ENCODE data around the gene PER1. TPM values are rescaled to one million over a fixed set of nuclear protein-coding genes. Genes with fewer than 3 reads are reported as not detected.

The PER1 gene
- total RNA-seq, 1 experiment from 2014 or later: 87.6 TPM

DNA sequence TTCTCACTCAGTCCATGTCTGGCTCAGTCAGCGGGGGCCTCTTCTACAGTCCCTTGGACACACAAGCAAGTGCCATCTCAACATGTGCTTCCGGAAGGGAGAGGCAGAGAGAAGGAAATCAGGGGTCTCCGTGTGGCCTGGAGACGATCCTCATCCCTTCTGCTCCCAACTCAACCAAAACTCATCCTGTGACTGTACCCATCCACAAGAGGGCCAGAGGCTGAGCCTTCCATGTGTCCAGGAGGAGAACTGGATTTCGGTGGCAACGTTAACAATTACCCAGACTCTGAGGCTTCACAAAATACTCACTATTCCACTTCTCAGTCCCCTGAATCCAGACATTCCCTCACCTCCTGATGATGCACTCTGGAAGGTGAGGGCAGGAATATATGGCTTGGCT, 56.8 kb downstream of the PER1 start:
- Histone ChIP-seq H3K36me3 (ENCODE audit: control insufficient read depth in 1 of 2, insufficient read depth in 2 of 2, low read length in 2 of 2) (no peaks in the 10 kb centered on the region), H3K79me2 (ENCODE audit: insufficient read depth, low read length) (no peaks in the 10 kb centered on the region), H3K4me3 (replicated peaks in 1 of 2; ENCODE audit: low read depth in 1 of 2, low read length in 2 of 2) (no peak overlapping the region), H3K4me1 (ENCODE audit: control insufficient read depth in 1 of 2, insufficient read depth in 2 of 2, low read length in 2 of 2) (0 out of 4 replicates have a peak, but pooled peaks cover 0 to 3% of the 10 kb centered on the region in 2 experiments), H3K9me3 (ENCODE audit: control insufficient read depth in 1 of 2, insufficient read depth in 1 of 2, low read depth in 1 of 2, low read length in 2 of 2) (no peaks in the 10 kb centered on the region), H3K27ac (ENCODE audit: low read depth, low read length) (no peak overlapping the region), H2AFZ (ENCODE audit: low read depth, low read length, poor library complexity, severe bottlenecking) (no peak overlapping the region), H4K20me1 (ENCODE audit: insufficient read depth) (no peaks in the 10 kb centered on the region), H3K4me2 (ENCODE audit: low read length) (no peak overlapping the region), H3K9ac (ENCODE audit: low read length) (no peak overlapping the region), H3K9me2 (ENCODE audit: insufficient read depth) (no peaks in the 10 kb centered on the region), H3K27me3 (ENCODE audit: insufficient read depth, low read length) (no peaks in the 10 kb centered on the region)
- ATAC-seq: no peak
- RAD21 ChIA-PET (ENCODE audit: low non-redundant PET in 1 of 2, low total read pairs in 2 of 2, uncharacterized antibody in 2 of 2, unreplicated experiment in 2 of 2): no interaction called here
- CTCF ChIA-PET: interaction anchor here (2.0 to 3.6 kb wide), 2 partner anchors 9 to 12 kb away, joined by 8 to 34 read pairs; no protein-coding TSS in a partner anchor
- BruUV-seq (replicated peaks): no TSS peak
- no peak for DNase-seq (ENCODE audit: low read depth, low spot score)
- TF ChIP-seq ELF1 (IDR thresholded peaks at IDR 0.05; ENCODE audit: borderline replicate concordance, low read depth) (no peak), CBX3 (IDR thresholded peaks at IDR 0.05; ENCODE audit: low read depth) (no peak), TCF7L2 (IDR thresholded peaks at IDR 0.05; ENCODE audit: borderline replicate concordance, extremely low read depth, insufficient read depth, insufficient read length) (no peak), SIN3A (IDR thresholded peaks at IDR 0.05; ENCODE audit: low read depth) (no peak)
- TF ChIP-seq, protein P1, sequence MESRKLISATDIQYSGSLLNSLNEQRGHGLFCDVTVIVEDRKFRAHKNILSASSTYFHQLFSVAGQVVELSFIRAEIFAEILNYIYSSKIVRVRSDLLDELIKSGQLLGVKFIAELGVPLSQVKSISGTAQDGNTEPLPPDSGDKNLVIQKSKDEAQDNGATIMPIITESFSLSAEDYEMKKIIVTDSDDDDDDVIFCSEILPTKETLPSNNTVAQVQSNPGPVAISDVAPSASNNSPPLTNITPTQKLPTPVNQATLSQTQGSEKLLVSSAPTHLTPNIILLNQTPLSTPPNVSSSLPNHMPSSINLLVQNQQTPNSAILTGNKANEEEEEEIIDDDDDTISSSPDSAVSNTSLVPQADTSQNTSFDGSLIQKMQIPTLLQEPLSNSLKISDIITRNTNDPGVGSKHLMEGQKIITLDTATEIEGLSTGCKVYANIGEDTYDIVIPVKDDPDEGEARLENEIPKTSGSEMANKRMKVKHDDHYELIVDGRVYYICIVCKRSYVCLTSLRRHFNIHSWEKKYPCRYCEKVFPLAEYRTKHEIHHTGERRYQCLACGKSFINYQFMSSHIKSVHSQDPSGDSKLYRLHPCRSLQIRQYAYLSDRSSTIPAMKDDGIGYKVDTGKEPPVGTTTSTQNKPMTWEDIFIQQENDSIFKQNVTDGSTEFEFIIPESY (IDR thresholded peaks at IDR 0.05; ENCODE audit: extremely low read depth, insufficient replicate concordance, low read length): no peak
- POLR2A ChIA-PET: no interaction called here
- intact Hi-C loops (cut with micrococcal nuclease): no loop called here

GRCh38 chr17:8091033-8091687, 61.0 kb downstream of the PER1 start:
- Histone ChIP-seq H3K9ac (ENCODE audit: low read length) (no peak overlapping the region), H3K27ac (ENCODE audit: low read depth, low read length) (no peak overlapping the region), H4K20me1 (ENCODE audit: insufficient read depth) (no peaks in the 10 kb centered on the region), H3K4me3 (replicated peaks in 1 of 2; ENCODE audit: low read depth in 1 of 2, low read length in 2 of 2) (no peak overlapping the region), H2AFZ (ENCODE audit: low read depth, low read length, poor library complexity, severe bottlenecking) (no peak overlapping the region), H3K79me2 (ENCODE audit: insufficient read depth, low read length) (no peaks in the 10 kb centered on the region), H3K27me3 (ENCODE audit: insufficient read depth, low read length) (no peaks in the 10 kb centered on the region), H3K36me3 (ENCODE audit: control insufficient read depth in 1 of 2, insufficient read depth in 2 of 2, low read length in 2 of 2) (no peaks in the 10 kb centered on the region), H3K9me2 (ENCODE audit: insufficient read depth) (no peaks in the 10 kb centered on the region), H3K4me2 (ENCODE audit: low read length) (no peak overlapping the region), H3K9me3 (ENCODE audit: control insufficient read depth in 1 of 2, insufficient read depth in 1 of 2, low read depth in 1 of 2, low read length in 2 of 2) (no peaks in the 10 kb centered on the region), H3K4me1 (ENCODE audit: control insufficient read depth in 1 of 2, insufficient read depth in 2 of 2, low read length in 2 of 2) (peaks cover 2 to 11% of the 10 kb centered on the region in 2 experiments; a peak in 2 of 4 replicates)
- BruUV-seq (replicated peaks): no TSS peak
- intact Hi-C loops (cut with micrococcal nuclease): no loop called here
- POLR2A ChIA-PET: no interaction called here
- TF ChIP-seq, protein P2, sequence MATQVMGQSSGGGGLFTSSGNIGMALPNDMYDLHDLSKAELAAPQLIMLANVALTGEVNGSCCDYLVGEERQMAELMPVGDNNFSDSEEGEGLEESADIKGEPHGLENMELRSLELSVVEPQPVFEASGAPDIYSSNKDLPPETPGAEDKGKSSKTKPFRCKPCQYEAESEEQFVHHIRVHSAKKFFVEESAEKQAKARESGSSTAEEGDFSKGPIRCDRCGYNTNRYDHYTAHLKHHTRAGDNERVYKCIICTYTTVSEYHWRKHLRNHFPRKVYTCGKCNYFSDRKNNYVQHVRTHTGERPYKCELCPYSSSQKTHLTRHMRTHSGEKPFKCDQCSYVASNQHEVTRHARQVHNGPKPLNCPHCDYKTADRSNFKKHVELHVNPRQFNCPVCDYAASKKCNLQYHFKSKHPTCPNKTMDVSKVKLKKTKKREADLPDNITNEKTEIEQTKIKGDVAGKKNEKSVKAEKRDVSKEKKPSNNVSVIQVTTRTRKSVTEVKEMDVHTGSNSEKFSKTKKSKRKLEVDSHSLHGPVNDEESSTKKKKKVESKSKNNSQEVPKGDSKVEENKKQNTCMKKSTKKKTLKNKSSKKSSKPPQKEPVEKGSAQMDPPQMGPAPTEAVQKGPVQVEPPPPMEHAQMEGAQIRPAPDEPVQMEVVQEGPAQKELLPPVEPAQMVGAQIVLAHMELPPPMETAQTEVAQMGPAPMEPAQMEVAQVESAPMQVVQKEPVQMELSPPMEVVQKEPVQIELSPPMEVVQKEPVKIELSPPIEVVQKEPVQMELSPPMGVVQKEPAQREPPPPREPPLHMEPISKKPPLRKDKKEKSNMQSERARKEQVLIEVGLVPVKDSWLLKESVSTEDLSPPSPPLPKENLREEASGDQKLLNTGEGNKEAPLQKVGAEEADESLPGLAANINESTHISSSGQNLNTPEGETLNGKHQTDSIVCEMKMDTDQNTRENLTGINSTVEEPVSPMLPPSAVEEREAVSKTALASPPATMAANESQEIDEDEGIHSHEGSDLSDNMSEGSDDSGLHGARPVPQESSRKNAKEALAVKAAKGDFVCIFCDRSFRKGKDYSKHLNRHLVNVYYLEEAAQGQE (IDR thresholded peaks at IDR 0.05; ENCODE audit: low read depth): no peak
- TF ChIP-seq CBX3 (IDR thresholded peaks at IDR 0.05; ENCODE audit: low read depth): no peak
- no peak for TF ChIP-seq JUND (IDR thresholded peaks at IDR 0.05)
- no peak for TF ChIP-seq EZH2phosphoT487 (IDR thresholded peaks at IDR 0.05; ENCODE audit: borderline replicate concordance)
- no peak for DNase-seq (ENCODE audit: low read depth, low spot score)
- RAD21 ChIA-PET (ENCODE audit: low non-redundant PET in 1 of 2, low total read pairs in 2 of 2, uncharacterized antibody in 2 of 2, unreplicated experiment in 2 of 2): no interaction called here
- CTCF ChIA-PET: interaction anchor here (0.9 kb wide), 1 partner anchor 19 kb away, joined by 3 read pairs; no protein-coding TSS in a partner anchor
- ATAC-seq: no peak
